GM19395 (cell line): ENCODE results near the gene ROCK1.
"Not testable (repeated sequence)": the region's sequence is repeated elsewhere in the genome, so short reads cannot be mapped to it uniquely, and the experiment has no call there.

ENCODE experiments used
- ATAC-seq: cut with Tn5 transposase; IDR thresholded peaks from one replicate; pipeline ENCODE4 v1.9.1; 2021; ENCODE audit warnings: mild to moderate bottlenecking, moderate library complexity; ENCODE audit not compliant: unreplicated experiment

ROCK1 gene

GRCh38 chr18:21111346-21112139 lies at the start of gene ROCK1:
Gene ROCK1 (minus strand): TSS chr18:21111813. CDS start chr18:21110910, 903 bp downstream.
- peak; percentile 89 for ATAC-seq

DNA sequence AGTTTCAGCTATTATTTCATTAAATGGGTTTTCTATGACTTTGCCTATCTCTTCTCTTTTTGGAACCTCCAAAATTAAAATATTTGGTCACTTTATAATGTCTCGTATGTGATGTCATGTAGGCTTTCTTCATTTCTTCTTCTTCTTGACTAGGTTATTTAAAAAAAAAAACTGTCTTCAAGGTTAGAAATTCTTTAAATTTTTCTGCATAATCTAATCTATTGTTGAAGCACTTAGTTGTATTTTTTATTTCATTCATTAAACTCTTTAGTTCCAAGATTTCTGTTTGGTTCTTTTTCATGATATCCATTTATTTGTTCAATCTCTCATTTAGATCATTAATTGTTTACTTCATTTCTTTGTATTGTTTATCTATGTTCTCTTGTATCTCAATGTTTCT lies 43.8 kb upstream of the ROCK1 start:
- ATAC-seq: no peak

- no peak for ATAC-seq
Measured at GRCh38 chr18:21146016-21146415, 34.4 kb upstream of the ROCK1 start.

DNA sequence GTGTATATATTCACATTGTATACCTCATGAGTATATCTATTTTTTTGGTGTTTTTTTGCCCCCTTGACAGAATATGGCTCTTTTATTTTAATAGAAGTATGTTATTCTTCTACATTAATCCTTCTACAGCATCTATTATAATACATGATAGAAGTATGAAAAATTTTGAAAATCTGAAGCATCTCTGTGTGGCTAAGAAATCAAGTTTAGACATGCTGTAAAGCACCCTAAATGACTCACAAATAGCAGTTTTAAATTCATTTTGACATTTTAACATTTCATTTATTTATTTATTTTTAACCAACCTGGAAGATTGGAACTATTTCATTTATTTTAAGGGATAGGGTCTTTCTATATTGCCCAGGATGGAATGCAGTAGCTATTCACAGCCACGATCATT lies 33.8 kb upstream of the ROCK1 start:
- no peak for ATAC-seq

GRCh38 chr18:21141668-21142422 lies 30.2 kb upstream of the ROCK1 start:
- no peak for ATAC-seq

DNA sequence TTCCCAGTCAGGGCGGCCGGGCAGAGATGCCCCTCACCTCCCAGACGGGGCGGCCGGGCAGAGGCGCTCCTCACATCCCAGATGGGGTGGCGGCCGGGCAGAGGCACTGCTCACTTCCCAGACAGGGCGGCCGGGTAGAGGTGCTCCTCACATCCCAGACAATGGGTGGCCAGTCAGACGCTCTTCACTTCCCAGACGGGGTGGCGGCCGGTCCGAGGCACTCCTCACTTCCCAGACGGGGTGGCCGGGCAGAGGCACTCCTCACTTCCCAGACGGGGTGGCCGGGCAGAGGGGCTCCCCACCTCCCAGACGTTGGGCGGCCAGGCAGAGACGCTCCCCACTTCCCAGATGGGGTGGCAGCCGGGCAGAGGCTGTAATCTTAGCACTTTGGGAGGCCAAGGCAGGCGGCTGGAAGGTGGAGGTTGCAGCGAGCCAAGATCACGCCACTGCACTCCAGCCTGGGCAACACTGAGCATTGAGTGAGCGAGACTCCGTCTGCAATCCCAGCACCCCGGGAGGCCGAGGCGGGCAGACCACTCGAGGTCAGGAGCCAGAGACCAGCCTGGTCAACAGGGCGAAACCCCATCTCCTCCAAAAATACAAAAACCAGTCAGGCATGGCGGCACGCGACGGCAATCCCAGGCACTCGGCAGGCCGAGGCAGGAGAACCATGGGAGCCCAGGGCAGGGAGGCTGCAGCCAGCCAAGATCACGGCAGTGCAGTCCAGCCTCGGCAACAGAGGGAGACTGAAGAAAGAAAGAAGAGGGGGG lies 26.3 kb upstream of the ROCK1 start:
- ATAC-seq: not testable (repeated sequence)

DNA sequence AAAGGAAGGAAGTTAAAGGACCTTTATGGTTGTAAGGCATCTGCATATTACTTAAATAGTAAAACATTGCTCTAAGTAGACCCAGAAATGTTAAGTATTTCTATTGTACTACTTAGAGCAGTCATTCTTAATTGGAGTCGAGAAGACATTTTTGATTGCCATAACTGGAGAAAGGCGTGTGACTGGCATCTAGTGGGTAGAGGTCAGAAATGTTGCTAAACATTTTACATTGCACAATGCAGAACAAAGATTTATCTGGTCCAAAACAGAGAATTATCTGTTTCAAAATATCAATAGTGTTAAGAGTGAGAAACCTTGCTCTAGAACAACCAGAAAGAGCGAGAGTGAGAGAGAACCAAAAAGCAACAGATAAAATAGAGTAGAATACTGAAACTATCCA lies 23.3 kb upstream of the ROCK1 start:
- ATAC-seq: no peak

DNA sequence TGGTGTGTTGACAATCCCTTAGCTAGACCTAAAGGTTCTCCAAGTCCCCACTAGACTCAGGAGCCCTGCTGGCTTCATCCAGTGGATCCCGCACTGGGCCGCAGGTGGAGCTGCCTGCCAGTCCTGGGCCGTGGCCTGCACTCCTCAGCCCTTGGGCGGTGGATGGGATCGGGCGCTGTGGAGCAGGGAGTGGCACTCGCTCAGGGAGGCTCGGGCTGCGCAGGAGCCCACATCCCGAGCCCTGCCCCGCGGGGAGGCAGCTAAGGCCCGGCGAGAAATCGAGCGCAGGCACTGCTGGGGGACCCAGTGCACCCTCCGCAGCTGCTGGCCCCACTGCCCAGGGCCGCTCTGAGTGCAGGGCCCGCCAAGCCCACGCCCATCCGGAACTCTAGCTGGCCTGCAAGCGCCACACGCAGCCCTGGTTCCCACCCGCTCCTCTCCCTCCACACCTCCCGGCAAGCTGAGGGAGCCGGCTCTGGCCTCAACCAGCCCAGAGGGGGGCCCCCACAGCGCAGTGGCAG lies 20.8 kb upstream of the ROCK1 start:
- ATAC-seq: no peak

DNA sequence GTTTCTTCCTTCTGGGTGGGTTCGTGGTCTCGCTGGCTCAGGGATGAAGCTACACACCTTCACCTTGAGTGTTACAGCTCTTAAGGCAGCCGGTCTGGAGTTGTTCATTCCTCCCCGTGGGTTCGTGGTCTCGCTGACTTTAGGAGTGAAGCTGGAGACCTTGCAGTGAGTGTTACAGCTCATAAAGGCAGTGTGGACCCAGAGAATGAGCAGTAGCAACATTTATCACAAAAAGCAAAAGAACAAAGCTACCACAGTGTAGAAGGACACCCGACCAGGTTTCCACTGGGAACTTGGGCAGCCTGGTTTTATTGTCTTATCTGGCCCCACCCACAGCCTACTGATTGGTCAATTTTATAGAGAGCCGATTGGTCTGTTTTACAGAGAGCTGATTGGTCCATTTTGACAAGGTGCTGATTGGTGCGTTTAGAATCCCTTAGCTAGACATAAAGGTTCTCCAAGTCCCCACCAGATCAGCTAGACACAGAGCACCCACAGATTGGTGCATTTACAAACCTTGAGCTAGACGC lies 20.1 kb upstream of the ROCK1 start:
- no peak for ATAC-seq

GRCh38 chr18:21129566-21130216 lies 18.1 kb upstream of the ROCK1 start:
- ATAC-seq: no peak

DNA sequence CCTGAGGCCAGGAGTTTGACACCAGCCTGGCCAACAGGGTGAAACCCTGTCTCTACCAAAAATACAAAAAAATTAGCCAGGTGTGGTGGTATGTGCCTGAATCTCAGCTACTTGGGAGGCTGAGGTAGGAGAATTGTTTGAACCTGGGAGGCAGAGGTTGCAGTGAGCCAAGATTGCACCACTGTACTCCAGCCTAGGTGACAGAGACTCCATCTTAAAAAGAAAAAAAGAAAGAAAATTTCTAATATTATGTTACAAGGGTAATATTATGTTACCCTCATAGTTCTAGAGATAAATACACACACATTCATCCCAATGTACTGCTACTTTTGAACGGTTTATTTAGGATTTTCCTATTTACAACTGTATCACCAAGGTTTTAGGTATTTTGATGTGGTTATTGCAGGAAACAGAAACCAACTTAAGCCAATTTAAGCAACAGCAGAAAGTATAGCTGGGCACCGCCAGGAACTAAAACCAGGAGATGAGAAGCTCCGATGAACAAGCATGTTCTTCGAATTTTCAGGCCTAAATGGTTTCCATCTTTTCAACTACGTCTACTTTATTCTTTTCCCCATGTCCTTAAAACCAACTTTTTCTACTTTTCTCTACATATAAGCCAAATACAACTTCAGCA lies 11.8 kb upstream of the ROCK1 start:
- ATAC-seq: no peak

DNA sequence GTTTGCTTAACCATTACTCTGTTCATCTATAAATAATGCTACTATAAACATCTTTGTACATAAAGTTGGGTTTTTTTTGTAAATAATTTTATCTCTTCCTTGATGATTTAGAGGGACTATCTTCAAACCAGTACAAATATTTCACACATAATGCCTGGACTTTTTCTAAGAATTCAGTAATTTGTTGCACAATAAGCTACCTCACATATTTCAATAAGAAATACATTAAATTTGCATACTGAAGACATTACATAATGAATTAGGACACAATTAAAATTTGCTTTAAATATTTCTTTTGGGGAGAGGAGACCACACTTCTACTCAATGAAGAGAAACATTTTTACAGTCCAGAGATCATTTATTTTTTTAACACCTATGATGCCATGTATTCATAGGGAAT lies 7.2 kb upstream of the ROCK1 start:
- no peak for ATAC-seq

DNA sequence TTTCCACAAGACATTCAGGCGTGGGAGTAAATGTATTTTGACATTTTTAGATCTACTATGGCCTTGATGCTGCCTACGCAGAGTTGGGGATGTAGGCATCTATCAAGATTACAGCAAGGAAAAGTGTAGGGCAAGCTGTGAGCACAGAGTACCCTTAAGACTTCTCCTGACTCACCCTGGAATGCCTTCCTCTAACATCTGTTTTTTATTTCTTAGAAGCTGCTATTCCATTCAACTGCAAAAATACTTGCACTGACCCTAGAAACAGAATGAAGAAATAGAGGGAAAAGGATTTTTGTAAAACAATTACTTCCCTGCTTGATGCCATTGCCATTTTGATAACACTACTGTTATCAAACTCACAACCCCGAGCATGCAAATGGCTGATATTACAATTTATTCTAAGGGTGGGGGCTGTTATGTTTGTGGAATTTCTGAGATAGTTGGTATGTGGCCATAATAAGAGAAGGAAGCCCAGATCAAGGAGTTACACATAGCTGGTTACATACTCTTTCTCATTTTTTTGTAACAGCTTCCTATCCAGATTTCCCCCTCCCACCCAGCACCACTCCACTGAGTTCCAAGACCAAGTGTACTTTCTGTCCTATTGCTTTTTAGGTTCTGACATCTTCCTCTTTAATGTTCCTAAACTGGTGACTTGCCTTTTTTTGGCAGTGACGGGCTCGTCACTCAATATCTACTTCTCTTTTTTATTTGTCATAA lies 6.0 kb upstream of the ROCK1 start:
- ATAC-seq: no peak

- no peak for ATAC-seq
Measured at GRCh38 chr18:21115519-21116411, 4.2 kb upstream of the ROCK1 start.

DNA sequence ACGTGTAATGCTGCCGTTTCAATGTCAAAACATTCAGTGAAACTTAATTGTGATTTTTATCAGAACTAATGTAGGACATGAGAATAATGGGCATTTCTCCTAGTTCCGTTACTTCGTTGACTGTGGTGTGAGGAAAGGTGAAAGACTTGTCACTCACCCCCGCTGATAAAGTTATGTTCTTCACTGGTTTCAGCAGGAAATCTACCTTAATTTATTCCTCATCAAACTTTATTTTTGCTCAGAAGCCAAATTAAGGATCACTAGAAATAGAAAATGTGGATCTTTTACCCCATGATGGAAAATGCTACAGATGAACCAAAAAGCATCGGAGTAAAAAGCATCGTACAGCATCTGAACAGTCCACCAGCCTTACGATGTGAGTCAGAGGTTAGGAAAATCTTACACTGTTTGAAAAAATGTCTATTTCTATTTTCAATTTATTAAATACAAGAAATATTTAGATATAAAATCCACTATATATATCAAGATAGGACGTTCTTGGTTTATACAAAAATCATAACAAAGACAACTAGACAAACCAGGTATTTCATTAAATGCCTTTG lies 1.0 kb upstream of the ROCK1 start:
- no peak for ATAC-seq

DNA sequence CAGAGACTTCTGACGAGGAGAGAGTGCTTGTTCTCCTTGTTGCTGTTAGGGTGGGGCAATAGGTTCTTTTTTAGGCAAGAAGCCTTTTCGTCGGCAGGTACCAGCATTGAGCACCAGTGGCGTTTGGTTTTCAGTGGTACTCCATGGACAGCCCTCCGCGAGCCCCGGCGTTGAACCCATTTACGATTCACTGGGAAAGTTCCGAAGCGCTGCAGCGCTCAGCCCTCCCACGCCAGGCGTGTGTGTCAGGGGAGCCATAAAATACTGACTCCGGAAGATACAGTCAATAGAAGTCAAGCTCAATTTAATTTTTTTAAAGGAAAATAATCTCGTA lies 494 bp upstream of the ROCK1 start:
- ATAC-seq: no peak

- ATAC-seq: peak; percentile 38
Measured at GRCh38 chr18:21110713-21111345, 784 bp downstream of the ROCK1 start.
